Esophagus squamous epithelium (tissue), 5 donors: ENCODE results near the gene TMEM164. TPM values are rescaled to one million over a fixed set of nuclear protein-coding genes. Genes with fewer than 3 reads are reported as not detected.

Experiments
- DNase-seq: peaks from one replicate; lab custom pipeline; 2025; lab: John Stamatoyannopoulos, UW
- H3K27ac ChIP-seq, 4 donors: fragments of 200-600 bp; sonication (generic); one replicate each; pipeline ENCODE4 v1.5.1; 2016 to 2019; ENCODE audit warnings: mild to moderate bottlenecking in 1 of 4
- H3K27me3 ChIP-seq, 4 donors: fragments of 200-600 bp; sonication (generic); 1 replicate in 3 of 4; 2 replicates in 1 of 4; pipeline versions ENCODE4 v1.5.1 to v1.6.0; 2017 to 2021; ENCODE audit warnings: antibody characterized with exemption in 1 of 4
- H3K36me3 ChIP-seq, 3 donors: fragments of 200-600 bp; sonication (generic); one replicate each; pipeline ENCODE4 v1.5.1; 2016 to 2019
- H3K4me1 ChIP-seq, 3 donors: fragments of 200-600 bp; sonication (generic); one replicate each; pipeline ENCODE4 v1.5.1; 2017 to 2019
- H3K4me3 ChIP-seq, 4 donors: fragments of 200-600 bp; sonication (generic); 1 replicate in 3 of 4; 2 replicates in 1 of 4; pipeline ENCODE4 v1.5.1; 2016 to 2019; ENCODE audit warnings: mild to moderate bottlenecking in 2 of 4, moderate library complexity in 1 of 4
- H3K9me3 ChIP-seq, 3 donors: fragments of 200-600 bp; sonication (generic); one replicate each; pipeline ENCODE4 v1.5.1; 2016 to 2019
- POLR2A ChIP-seq, 4 donors: fragments of 450-650 bp; IDR thresholded peaks; one replicate each; pipeline ENCODE4 v1.6.1; 2017; ENCODE audit warnings: antibody characterized with exemption in 4 of 4, mild to moderate bottlenecking in 4 of 4, moderate library complexity in 3 of 4
- WGBS, 2 donors: methylation state at CpG; one replicate each; pipeline ENCODE4 v1.1.5; 2018; 5-methylcytosine and 5-hydroxymethylcytosine counted together
- intact Hi-C: fragments of 100-400 bp; cut with DNase I; formaldehyde crosslinking; loops from one replicate; pipeline ENCODE4 v1.15.0; 2022
- total RNA-seq, 4 donors: library from RNA; depleted of rRNA; stranded (reverse); fragments of >200 nt; gene quantifications; one replicate each; pipeline ENCODE4 v1.1.0, GENCODE V29; 2016
- TF ChIP-seq, protein P1 (sequence below), 6 experiments: fragments of 450-650 bp in 4 of 6; fragments of 200-600 bp in 2 of 6; sonication (generic) in 2 of 6; IDR thresholded peaks; one replicate each; pipeline ENCODE4 v1.5.1; 2016 to 2019; ENCODE audit warnings: antibody characterized with exemption in 6 of 6, mild to moderate bottlenecking in 4 of 6, moderate library complexity in 4 of 6
- donor health status: DM: yes; HTN: yes; CAD: no.

TMEM164 gene
- total RNA-seq, 4 donors from 2014 or later: 18.5 to 27.3 (median 23.6) TPM

DNA sequence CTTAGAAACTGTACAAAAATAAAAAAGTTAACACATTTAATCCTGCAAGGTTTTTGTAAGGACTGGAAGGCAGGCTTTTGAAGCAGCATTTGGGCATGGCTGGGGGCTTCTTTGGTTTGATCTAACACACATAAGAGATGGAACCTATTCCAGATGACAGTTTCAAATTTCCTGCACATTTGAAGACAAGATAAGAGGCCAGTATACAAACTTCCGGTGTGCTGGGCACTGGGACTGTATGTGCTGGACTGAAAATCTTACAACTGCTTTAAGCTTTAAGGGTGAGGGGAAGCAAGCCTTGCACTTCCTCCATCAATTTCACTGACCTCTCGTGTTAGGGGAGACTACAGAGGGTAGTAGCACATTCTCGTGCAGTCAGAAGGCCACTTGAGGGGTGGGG, 192.1 kb downstream of the TMEM164 start:
- TF ChIP-seq, protein P1, sequence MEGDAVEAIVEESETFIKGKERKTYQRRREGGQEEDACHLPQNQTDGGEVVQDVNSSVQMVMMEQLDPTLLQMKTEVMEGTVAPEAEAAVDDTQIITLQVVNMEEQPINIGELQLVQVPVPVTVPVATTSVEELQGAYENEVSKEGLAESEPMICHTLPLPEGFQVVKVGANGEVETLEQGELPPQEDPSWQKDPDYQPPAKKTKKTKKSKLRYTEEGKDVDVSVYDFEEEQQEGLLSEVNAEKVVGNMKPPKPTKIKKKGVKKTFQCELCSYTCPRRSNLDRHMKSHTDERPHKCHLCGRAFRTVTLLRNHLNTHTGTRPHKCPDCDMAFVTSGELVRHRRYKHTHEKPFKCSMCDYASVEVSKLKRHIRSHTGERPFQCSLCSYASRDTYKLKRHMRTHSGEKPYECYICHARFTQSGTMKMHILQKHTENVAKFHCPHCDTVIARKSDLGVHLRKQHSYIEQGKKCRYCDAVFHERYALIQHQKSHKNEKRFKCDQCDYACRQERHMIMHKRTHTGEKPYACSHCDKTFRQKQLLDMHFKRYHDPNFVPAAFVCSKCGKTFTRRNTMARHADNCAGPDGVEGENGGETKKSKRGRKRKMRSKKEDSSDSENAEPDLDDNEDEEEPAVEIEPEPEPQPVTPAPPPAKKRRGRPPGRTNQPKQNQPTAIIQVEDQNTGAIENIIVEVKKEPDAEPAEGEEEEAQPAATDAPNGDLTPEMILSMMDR (IDR thresholded peaks at IDR 0.05): no peak
- intact Hi-C loops: no loop called here
- Histone ChIP-seq H3K4me1 (no peaks in the 10 kb centered on the region), H3K9me3 (no peaks in the 10 kb centered on the region), H3K27ac (no peak overlapping the region), H3K4me3 (no peak overlapping the region), H3K27me3 (no peaks in the 10 kb centered on the region), H3K36me3 (peaks cover 0 to 13% (median 0%) of the 10 kb centered on the region in 3 donors)
- no peak for DNase-seq
- WGBS, 2 donors: 76% methylated on average over 3 of the region's 3 CpGs; no CpG with 5 or more reads in 1 of the 2 donors

DNA sequence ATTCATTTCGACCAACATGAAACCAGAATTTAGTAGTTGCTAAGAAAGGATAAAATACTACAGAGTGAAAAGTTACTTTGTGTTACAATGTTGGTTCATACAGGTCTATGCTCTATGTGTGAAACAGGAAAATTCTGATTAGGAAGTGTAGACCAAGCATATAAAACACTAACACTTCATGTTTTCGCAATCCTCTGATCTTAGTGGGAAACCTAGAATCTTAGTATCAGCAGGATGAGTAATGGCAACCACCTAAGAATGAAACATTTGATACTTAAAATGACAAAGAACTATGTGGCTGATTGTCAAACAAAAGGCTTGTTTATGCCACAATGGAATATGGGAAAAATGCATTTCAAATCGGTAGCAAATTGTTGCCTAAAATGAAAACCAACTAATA, 198.9 kb downstream of the TMEM164 start:
- TF ChIP-seq, protein P1 (IDR thresholded peaks at IDR 0.05): no peak
- no peak for TF ChIP-seq POLR2A (IDR thresholded peaks at IDR 0.05)
- intact Hi-C loops: no loop called here
- WGBS, 2 donors: 83 to 92% methylated on average over 3 of the region's 3 CpGs

DNA sequence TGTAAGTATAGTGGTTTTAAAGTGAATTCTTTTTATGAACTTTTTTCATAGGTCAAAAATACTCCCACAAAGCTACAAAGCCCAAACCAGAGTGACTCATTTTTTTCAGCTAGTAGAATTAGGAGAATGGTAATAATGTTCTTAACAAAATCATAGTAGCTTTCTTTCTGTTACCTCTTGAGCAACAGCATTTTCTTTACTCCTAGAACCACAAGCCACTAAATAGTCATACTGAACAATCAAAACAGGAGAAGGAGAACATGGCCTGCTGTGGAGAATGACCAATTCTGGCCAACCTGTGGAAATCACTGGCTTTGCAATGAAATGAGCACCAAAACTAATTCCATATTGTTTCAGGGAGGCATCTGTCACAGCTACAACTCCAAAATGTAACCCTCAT, 202.1 kb downstream of the TMEM164 start:
- Histone ChIP-seq H3K9me3 (no peaks in the 10 kb centered on the region), H3K36me3 (no peaks in the 10 kb centered on the region), H3K27me3 (peaks cover 0 to 5% (median 0%) of the 10 kb centered on the region in 4 donors), H3K4me1 (no peaks in the 10 kb centered on the region), H3K27ac (no peak overlapping the region), H3K4me3 (no peak overlapping the region)
- intact Hi-C loops: no loop called here
- no peak for DNase-seq
- TF ChIP-seq, protein P1 (IDR thresholded peaks at IDR 0.05): no peak
- no peak for TF ChIP-seq POLR2A (IDR thresholded peaks at IDR 0.05)

More for the DNA sequence above, 198.9 kb downstream of the TMEM164 start:
- H3K27me3 ChIP-seq: peaks cover 0 to 5% (median 0%) of the 10 kb centered on the region in 4 donors
- H3K4me1 ChIP-seq: no peaks in the 10 kb centered on the region
- H3K27ac ChIP-seq: no peak overlapping the region
- no peaks in the 10 kb centered on the region for H3K9me3 ChIP-seq
- peaks cover 0 to 13% (median 0%) of the 10 kb centered on the region in 3 donors for H3K36me3 ChIP-seq
- no peak overlapping the region for H3K4me3 ChIP-seq
- no peak for DNase-seq

DNA sequence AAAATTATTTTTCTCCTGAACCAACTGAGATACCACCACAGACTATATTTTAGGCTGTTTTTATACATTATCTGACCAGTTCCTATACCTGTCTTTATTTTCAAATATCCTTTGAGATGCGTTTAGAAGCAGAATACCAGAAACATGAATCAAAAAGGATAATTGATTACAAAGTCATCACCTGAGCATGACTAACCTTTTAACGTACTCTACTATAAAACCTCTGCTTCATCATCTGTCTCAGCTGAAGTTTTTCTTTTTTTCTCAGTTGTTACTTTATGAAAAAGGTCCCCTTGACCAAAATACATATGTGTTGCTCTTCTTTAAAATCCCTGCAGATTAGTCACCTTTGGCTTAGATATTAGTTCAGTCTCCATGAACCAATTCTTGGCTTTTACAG, 205.2 kb downstream of the TMEM164 start:
- peaks cover 0 to 5% (median 0%) of the 10 kb centered on the region in 4 donors for H3K27me3 ChIP-seq
- 53 to 59% methylated on average over 2 of the region's 2 CpGs for WGBS, 2 donors
- H3K4me3 ChIP-seq: no peak overlapping the region
- no peak for TF ChIP-seq POLR2A (IDR thresholded peaks at IDR 0.05)
- TF ChIP-seq, protein P1 (IDR thresholded peaks at IDR 0.05): no peak
- H3K4me1 ChIP-seq: peaks cover 0 to 13% (median 0%) of the 10 kb centered on the region in 3 donors
- no peak overlapping the region for H3K27ac ChIP-seq
- H3K9me3 ChIP-seq: no peaks in the 10 kb centered on the region
- H3K36me3 ChIP-seq: no peaks in the 10 kb centered on the region
- intact Hi-C loops: no loop called here
- DNase-seq: no peak

DNA sequence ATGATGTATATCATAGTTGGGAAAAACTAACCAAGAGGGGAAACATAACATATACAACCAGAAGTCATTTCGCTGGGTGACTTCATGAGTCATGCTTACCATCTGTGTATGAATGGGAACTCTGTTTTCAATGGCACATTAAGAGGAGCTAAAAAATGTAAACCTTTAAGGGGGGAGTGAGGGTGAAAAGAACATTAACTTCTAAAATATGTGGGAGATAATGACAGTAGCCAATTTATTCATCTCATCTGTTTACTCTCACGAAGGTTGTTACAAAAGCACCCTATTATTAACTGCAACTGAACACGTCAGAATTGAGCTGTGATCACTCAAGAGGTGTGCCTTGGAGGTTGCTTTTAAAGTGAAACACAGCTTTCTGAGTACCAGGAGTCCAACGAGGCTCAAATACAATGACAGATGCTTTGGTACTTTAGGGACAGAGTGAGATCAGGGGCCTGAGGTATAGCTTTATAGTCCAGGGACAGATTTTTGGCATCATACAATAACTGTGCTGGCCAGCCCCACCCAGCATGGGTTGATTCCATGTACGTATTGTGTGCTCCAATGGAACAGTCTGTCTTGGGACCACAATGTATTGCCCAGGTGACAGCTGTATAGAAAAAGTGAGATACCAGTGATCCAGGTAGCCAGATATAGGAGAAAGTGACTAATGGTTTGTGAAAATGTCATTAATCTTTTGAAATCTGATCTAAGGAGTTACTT, 207.7 kb downstream of the TMEM164 start:
- Histone ChIP-seq H3K27ac (no peak overlapping the region), H3K27me3 (no peaks in the 10 kb centered on the region), H3K4me1 (peaks cover 0 to 13% (median 0%) of the 10 kb centered on the region in 3 donors), H3K36me3 (no peaks in the 10 kb centered on the region), H3K9me3 (no peaks in the 10 kb centered on the region), H3K4me3 (no peak overlapping the region)
- intact Hi-C loops: no loop called here
- 22 to 32% methylated on average over 4 to 5 of the region's 5 CpGs for WGBS, 2 donors
- TF ChIP-seq, protein P1 (IDR thresholded peaks at IDR 0.05): no peak
- no peak for TF ChIP-seq POLR2A (IDR thresholded peaks at IDR 0.05)
- no peak for DNase-seq
